NCI-H82 treated with DMSO at 0.1 percent for 48 hours (cell line): Measurements from ENCODE around the gene STKLD1.

Experiments
- DNase-seq: peaks from one replicate; lab custom pipeline; 2025; ENCODE audit not compliant: unreplicated experiment; lab: John Stamatoyannopoulos, UW

STKLD1 gene

GRCh38 chr9:133405508-133406438 is 29.6 kb downstream of the STKLD1 start:
- no peak for DNase-seq

DNA sequence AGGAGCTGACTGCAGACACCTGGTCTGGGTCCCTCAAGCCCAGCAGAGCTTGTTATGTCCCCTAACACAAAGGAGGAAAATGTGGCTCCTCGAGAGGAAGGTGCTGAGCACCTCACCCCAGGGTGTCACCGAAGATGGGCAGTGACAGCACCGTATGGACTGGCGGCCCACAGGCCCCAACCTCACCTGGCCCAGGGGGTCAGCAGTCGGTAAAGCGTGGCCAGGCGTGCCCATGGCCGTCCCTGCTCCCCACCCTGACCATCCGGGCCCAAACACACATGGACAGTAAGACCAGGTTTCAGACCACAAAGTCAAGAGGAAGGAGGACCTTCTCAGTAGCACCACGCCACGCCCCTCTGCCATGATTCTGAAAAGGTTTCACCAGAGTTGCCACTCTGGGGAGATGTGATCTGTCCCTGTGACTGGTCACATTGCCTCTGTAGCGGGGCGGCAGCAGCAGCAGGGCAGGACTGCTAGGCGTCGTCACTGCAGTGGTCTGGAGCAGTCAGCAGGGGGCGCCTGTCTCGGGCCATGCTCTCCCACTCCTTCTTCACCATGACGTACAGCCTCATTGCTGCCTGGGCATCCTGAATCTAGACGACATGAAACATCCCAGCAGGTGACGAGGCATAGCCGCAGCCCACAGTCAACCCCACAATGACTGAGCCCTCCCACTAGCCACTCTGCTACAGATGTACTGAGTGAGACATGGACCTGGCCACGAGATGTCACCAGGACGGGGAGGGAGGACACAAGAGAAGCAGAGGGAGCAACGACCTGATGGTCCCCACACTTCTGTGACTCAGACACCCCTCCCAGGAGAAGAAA is 30.5 kb downstream of the STKLD1 start:
- peak; percentile 44 for DNase-seq

DNA sequence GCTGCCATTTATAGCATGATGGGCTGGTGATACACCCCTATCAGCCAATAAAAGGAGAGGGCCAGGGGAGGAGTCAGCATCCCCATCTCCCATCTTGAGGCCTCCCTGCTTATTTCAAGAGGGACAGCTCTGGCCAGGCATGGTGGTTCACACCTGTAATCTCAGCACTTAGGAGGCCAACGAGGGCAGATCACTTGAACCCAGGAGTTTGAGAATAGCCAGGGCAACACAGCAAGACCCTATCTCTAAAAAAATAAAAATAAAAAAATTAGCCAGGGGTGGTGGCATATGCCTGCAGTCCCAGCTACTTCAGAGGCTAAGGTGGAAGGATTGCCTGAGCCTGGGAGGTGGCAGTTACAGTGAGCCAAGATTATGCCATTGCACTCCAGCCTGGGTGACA is 31.9 kb downstream of the STKLD1 start:
- no peak for DNase-seq

DNA sequence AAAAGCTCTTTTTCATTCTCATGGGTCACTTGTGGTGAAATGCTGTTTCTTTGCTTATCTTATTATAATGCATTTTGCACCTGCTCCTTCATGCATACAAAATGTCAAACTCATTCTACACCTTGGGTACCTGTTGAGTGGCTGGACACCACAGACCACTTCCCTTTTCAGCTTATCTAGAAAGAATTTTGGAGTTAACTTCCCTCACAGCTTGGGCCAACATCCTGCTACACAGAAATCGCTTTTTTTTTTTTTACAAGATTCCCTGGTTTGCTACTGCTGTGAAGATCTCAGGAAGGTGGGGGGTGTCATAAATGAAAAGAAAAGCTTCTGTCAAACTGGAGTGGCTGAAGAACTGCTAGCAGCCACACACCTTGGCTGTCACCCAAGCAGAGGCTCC is 39.0 kb downstream of the STKLD1 start:
- no peak for DNase-seq

DNA sequence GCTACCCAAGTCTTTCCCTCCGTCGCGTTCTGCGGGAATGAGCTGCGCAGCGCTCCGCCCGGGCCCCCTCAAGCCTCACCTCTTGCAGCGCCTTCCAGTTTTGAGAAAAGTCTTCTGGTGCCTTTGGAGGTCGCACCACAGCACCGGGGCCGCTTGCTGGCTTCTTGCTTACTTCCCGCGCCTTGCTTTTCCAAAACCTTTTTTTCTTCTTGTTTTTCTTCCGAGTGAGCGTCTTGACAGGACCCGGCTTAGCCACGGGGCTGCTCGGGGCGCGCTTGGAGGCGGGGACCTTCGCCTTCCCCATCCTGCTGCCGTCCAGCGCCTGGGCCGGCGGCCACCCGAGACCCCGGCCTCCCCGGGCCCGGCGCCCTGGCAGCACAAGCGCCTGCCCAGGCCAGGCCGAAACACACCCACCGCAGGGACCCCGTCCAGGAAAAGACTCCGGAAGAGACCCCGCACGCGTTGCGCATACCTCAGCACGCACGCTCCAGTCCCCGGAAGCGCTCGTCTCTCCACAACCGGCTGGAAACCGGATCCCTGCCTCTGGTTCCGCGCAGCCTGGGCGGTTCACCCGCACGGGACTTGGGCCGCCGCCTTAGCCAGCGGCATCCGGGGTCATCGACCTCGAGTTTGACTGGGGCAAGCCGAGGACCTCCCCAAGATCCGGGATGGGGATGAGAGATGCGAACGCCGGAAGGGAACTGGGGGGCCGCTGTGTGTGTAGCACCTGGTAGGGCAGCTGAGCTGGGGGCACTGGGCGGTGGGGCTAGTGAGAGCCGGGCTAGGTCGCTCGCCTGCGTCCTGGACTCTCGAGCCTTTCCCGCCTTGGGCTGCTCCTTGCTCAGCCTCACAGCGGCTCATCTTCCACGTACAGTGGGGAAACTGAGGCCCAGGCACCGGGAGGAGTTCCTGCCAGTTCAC is 41.6 kb downstream of the STKLD1 start, which contains the start of gene REXO4:
REXO4 (minus strand) TSS at position 470 of the 921 bp plus-strand sequence; CDS start at position 304, 166 bp downstream.
- peak; percentile 84 for DNase-seq

GRCh38 chr9:133419005-133419404 is 42.8 kb downstream of the STKLD1 start:
- no peak for DNase-seq

GRCh38 chr9:133420392-133420827 is 44.2 kb downstream of the STKLD1 start:
- no peak for DNase-seq

DNA sequence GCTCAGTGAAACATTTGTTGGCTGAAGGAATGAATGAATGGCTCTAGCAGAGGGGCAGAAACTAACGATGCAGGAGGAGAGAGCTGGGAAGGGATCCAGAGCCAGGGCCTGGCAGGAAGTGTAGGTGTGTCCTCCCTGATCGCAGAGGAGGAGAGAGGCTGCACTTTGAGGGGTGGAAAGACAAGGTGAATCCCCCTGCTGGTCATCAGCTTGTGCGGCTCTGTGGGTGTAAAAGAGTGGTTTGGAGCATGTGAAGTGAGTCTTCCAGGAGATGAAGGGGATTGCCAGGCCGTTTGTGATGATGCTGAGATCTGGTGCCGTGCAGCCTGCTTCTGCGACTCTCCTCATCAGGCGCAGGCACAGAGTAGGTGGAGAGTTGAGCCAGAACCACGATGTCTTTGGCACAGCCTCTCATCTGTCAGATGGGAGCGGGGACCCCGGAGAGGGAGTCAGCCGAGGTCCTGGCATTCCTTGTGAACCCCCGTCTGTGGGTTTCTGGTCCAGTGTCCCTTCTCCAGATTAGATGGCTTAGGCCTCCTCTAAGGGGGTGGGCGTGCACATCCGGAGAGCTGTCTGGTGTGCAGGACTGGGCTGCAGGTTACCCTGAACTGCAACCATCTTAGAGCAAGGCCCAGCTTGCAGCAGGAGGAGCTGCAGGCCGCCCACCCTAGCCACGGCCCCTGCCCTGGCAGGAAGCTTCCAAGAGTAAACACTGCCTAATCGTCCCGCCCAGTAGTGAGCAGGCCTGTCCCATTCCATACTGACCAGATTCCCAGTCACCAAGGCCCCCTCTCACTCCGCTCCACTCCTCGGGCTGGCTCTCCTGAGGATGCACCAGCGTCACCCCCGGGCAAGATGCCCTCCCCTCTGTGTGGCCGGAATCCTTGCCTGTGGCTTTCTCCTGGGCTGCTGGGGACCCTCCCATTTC is 45.7 kb downstream of the STKLD1 start, which contains the start of gene ADAMTS13:
ADAMTS13 (plus strand) TSS at position 753 of the 928 bp plus-strand sequence; CDS start at position 830, 77 bp downstream.
- no peak for DNase-seq

- no peak for DNase-seq
Measured at GRCh38 chr9:133423216-133423615, 47.0 kb downstream of the STKLD1 start.

GRCh38 chr9:133424187-133424586 is 48.0 kb downstream of the STKLD1 start:
- DNase-seq, result no peak

DNA sequence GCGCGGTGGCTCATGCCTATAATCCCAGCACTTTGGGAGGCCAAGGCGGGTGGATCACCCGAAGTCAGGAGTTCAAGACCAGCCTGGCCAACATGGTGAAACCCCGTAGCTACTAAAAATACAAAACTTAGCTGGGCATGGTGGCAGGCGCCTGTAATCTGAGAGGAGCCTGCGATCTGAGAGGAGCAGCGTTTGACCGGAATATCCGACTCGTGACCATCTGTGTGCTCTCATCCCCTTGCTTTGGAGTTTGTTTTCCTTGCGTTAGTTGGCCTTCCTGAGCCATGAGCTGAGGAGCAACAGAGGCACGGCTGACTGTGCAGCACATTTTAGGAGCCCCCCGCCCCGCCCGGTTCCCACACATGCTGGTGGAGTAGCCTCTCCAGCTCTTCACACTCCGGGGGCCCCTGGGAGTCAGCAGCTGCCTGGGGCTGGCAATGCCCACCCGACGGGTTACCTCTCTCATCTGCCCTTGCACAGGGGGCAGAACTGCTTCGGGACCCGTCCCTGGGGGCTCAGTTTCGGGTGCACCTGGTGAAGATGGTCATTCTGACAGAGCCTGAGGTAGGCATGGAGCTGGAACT is 49.0 kb downstream of the STKLD1 start:
- DNase-seq, result no peak

DNA sequence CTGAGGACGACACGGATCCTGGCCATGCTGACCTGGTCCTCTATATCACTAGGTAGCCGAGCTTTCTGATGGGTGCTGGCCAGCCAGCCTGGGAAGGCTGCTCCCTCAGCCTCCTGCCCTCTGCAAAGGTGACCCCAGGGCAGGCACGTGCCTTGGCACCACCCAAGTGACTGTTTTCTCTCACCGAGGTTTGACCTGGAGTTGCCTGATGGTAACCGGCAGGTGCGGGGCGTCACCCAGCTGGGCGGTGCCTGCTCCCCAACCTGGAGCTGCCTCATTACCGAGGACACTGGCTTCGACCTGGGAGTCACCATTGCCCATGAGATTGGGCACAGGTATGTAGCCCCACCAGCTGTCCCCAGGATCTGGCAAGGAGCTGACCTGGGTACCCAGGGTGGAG is 49.8 kb downstream of the STKLD1 start:
- no peak for DNase-seq

DNA sequence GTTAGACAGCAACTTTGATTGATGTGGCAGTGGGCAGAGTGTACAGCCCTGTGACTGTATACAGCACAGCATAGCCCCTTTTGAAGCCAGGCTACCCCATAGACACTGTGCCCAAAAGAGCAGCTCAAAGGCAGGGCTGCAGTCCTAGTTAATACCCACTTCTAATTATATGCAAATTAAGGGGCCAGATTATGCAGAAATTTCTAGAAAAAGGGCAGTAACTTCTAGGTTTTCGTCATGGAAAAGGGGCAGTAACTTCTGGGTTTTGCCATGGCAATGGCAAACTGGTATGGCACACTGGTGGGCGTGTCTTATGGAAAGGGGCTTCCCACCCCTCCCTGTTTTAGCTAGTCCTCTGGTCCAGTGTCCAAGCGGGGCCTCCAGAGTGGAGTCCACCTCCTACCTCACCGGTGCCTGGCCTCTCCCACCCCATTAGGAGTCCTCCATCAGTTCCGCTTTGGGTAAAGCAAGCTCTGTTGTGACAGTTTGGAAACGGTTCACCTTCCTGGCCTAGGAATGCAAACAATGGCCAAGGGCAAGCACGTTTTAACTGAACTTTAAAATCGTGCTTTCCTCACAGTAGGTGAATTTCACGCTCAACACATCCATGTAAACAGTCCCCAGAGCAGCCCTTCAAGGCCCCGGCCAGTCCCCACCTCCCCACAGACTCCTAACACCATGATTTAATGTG is 51.6 kb downstream of the STKLD1 start:
- DNase-seq, result no peak

- no peak for DNase-seq
Measured at GRCh38 chr9:133428617-133429101, 52.5 kb downstream of the STKLD1 start.

DNA sequence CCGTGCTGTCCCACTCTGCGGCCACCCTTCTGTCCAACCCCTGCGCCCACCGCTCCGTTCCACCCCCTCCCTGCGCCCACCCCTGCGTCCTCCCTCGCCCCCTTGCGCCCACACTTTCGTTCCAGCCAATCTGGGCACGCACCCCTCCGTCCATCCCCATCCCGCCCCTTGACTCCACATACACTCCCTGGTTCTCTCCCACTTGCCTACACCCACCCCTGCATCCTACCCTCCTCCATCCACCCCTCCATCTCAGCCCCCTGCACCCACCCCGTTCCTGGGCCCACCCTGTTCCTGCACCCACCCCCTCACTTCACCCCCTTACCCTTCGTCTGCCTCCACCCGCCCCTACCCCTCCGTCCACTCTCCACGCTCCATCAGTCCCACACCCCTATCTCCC is 53.0 kb downstream of the STKLD1 start:
- no peak for DNase-seq

DNA sequence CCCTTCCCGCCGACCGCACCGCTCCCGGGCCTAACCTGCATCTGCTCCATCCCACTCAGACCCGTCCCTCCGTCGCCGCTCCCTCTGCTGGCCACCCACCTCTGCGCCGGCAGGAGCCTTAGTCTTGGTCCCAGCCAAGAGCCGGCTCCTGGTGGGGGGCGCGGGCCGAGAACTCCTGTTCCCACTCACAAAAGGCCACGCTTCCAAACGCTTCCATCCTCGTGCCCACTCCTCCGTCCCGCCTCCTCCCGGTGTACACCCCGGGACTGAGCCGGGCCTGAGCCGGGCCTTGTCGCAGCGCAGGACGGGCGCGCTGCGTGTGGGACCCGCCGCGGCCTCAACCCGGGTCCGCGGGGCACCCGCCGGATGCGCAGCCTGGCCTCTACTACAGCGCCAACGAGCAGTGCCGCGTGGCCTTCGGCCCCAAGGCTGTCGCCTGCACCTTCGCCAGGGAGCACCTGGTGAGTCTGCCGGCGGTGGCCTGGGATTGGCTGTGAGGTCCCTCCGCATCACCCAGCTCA is 53.5 kb downstream of the STKLD1 start:
- DNase-seq, result no peak

- DNase-seq, result no peak
Measured at GRCh38 chr9:133430244-133430643, 54.1 kb downstream of the STKLD1 start.

DNA sequence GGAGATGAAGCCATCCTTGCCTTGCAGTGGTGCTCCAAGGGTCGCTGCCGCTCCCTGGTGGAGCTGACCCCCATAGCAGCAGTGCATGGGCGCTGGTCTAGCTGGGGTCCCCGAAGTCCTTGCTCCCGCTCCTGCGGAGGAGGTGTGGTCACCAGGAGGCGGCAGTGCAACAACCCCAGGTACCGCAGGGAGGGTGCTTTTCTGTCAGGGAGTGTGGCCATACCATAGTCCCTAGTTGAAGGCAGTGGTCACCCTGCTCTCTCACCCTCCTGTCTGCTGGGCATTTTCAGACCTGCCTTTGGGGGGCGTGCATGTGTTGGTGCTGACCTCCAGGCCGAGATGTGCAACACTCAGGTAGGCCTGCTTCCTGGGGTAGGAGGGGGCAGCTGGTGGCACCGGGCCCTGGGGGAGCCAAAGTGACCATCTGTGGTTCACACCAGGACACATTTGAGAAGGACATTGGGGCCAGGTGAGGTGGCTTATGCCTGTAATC is 57.2 kb downstream of the STKLD1 start:
- no peak for DNase-seq
